H1 (cell line): ENCODE data around the gene GALNT1.
A peak's percentile ranks its signal among the peaks of the same experiment; 100 is the strongest.

Experiments
- CHD2 ChIP-seq: IDR thresholded peaks from 2 replicates; pipeline ENCODE4 v1.6.1; 2012; ENCODE audit warnings: low read length, improper control_type of control experiment
- HDAC2 ChIP-seq, 2 experiments: fragments of 300-600 bp in 1 of 2; sonication (generic) in 1 of 2; IDR thresholded peaks; 2 replicates each; pipeline ENCODE4 v1.6.1; 2011 to 2012; ENCODE audit warnings: low read depth in 2 of 2, low read length in 2 of 2, mild to moderate bottlenecking in 2 of 2, moderate library complexity in 2 of 2, borderline replicate concordance in 1 of 2, inconsistent platforms in 1 of 2
- KDM1A ChIP-seq: fragments of 200-600, 300-600 bp; sonication (generic); IDR thresholded peaks from 2 replicates; pipeline ENCODE4 v1.7.1; 2016; ENCODE audit warnings: mild to moderate bottlenecking, low read length, borderline replicate concordance
- POLR2A ChIP-seq, 2 experiments: IDR thresholded peaks; 1 replicate in 1 of 2; 2 replicates in 1 of 2; pipeline ENCODE4 v1.6.1; 2011; ENCODE audit warnings: low read depth in 2 of 2, low read length in 2 of 2, mild to moderate bottlenecking in 2 of 2; ENCODE audit errors: control extremely low read depth in 1 of 2
- USF2 ChIP-seq: IDR thresholded peaks from 2 replicates; pipeline ENCODE4 v1.6.1; 2011; ENCODE audit warnings: low read length, improper control_type of control experiment
- TF ChIP-seq, protein P1 (sequence below), 3 experiments: IDR thresholded peaks; 1 replicate in 2 of 3; 2 replicates in 1 of 3; pipeline versions ENCODE4 v1.5.1 to v1.6.1; 2011; ENCODE audit warnings: low read length in 3 of 3, mild to moderate bottlenecking in 3 of 3, inconsistent platforms in 2 of 3, low read depth in 1 of 3, moderate library complexity in 1 of 3; ENCODE audit not compliant: insufficient read depth in 1 of 3; ENCODE audit errors: control extremely low read depth in 1 of 3

DNA sequence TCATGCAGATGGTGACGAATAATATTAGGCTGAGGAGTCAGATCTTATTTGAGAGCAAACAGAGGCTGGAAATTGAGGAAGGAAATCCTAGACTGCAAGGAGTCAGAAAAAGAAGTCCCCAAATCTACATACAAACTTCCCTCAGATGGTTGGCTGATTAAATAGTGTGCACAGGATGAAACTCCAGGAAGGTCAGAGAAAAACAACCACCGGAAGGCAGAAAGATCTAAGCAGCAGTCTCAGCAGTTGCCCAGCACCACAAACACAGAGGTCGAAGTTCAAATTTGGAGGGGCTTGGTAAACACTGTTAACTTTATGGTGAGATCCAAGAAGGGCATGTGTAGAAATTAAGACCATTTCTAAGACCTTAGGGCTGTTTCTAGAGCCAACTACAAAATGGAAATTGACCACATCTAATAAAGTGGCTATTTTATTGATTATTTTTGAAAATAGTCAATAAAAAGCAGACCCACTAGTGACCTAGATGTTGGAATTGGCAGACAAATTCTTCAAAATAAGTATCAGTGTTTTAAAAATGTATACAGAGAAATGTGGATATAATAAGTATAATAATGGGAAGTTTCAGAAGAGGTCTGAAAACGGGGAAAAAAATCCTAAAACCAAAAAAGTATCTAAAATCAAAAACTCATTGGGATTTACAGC lies 134.8 kb downstream of the GALNT1 start:
- TF ChIP-seq POLR2A (IDR thresholded peaks at IDR 0.05; ENCODE audit: control extremely low read depth in 1 of 2, low read depth in 2 of 2, low read length in 2 of 2) (peak in 1 of 2 experiments; percentile 26; a peak in 1 of 3 replicates), USF2 (no peak), CHD2 (no peak), HDAC2 (IDR thresholded peaks at IDR 0.05; ENCODE audit: borderline replicate concordance in 1 of 2, low read depth in 2 of 2, low read length in 2 of 2) (no peak), KDM1A (no peak)
- TF ChIP-seq, protein P1, sequence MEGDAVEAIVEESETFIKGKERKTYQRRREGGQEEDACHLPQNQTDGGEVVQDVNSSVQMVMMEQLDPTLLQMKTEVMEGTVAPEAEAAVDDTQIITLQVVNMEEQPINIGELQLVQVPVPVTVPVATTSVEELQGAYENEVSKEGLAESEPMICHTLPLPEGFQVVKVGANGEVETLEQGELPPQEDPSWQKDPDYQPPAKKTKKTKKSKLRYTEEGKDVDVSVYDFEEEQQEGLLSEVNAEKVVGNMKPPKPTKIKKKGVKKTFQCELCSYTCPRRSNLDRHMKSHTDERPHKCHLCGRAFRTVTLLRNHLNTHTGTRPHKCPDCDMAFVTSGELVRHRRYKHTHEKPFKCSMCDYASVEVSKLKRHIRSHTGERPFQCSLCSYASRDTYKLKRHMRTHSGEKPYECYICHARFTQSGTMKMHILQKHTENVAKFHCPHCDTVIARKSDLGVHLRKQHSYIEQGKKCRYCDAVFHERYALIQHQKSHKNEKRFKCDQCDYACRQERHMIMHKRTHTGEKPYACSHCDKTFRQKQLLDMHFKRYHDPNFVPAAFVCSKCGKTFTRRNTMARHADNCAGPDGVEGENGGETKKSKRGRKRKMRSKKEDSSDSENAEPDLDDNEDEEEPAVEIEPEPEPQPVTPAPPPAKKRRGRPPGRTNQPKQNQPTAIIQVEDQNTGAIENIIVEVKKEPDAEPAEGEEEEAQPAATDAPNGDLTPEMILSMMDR (IDR thresholded peaks at IDR 0.05; ENCODE audit: control extremely low read depth in 1 of 3, insufficient read depth in 1 of 3, low read depth in 1 of 3, low read length in 3 of 3): no peak
